RWPE2 (cell line): ENCODE results near the gene IGSF21.

ENCODE experiments used
- ATAC-seq: fragments of 200-7000 bp; cut with Tn5 transposase; 3 replicates; pipeline ENCODE4 v1.9.1; 2021; ENCODE audit warnings: low read depth
- DNase-seq: peaks from one replicate; pipeline ENCODE4 v3.0.0-alpha.2; 2020; ENCODE audit warnings: low spot score
- H3K27ac ChIP-seq: fragments of 450-650 bp; 2 replicates; pipeline ENCODE4 v1.5.1; 2017; ENCODE audit warnings: mild to moderate bottlenecking; ENCODE audit not compliant: poor library complexity, severe bottlenecking
- H3K27me3 ChIP-seq: fragments of 250-450 bp; sonication (Bioruptor Pico); 2 replicates; pipeline ENCODE4 v1.5.1; 2021; ENCODE audit warnings: mild to moderate bottlenecking, moderate library complexity; ENCODE audit not compliant: insufficient read depth, poor library complexity, severe bottlenecking
- H3K36me3 ChIP-seq: fragments of 250-450 bp; sonication (Bioruptor Pico); 2 replicates; pipeline ENCODE4 v1.5.1; 2020; ENCODE audit warnings: low read depth, mild to moderate bottlenecking, moderate library complexity
- H3K4me1 ChIP-seq: fragments of 250-450 bp; sonication (Bioruptor Pico); 2 replicates; pipeline ENCODE4 v1.5.1; 2021; ENCODE audit warnings: mild to moderate bottlenecking, moderate library complexity; ENCODE audit not compliant: insufficient read depth, poor library complexity, severe bottlenecking
- H3K4me3 ChIP-seq: fragments of 250-450 bp; sonication (Bioruptor Pico); 2 replicates; pipeline ENCODE4 v1.5.1; 2021; ENCODE audit warnings: mild to moderate bottlenecking, moderate library complexity; ENCODE audit not compliant: severe bottlenecking
- H3K9me3 ChIP-seq: fragments of 250-450 bp; sonication (Bioruptor Pico); 2 replicates; pipeline ENCODE4 v1.5.1; 2021; ENCODE audit warnings: mild to moderate bottlenecking, moderate library complexity; ENCODE audit not compliant: severe bottlenecking
- TF ChIP-seq, protein P1 (sequence below): fragments of 450-650 bp; IDR thresholded peaks from one replicate; pipeline ENCODE4 v1.5.1; 2017; ENCODE audit warnings: mild to moderate bottlenecking, moderate library complexity; ENCODE audit not compliant: poor library complexity, severe bottlenecking

IGSF21 gene

DNA sequence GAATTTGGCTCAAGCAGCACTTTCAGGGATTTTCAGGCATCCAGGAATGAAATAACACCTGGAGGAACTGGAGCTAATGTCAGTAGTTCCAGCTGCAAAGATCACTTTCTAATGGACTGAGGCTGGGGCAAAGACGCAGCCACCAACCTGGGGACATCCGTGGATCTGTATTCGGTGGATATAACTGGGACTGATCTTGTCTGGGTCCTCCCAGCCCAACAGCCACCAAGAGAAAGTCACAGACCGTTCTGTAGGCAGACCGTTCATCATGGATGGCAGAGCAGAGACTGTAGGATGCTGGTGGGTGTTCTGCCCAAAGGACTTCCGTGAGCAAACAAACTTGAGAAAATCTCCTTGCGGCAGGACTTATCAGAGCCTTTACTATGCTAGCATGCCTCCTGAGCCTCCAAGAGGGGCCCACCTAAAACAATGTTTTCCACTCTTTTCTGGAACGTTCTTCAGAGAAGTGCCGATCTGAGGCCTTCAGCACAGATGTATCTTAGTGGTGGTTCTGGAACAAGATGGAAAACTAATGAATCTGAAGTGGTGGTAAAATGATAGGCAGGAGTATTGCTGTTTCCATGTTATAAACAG, 287.1 kb downstream of the IGSF21 start:
- Histone ChIP-seq H3K27me3 (peaks cover 24% of the 10 kb centered on the region), H3K9me3 (no peaks in the 10 kb centered on the region), H3K4me1 (no peaks in the 10 kb centered on the region), H3K36me3 (no peaks in the 10 kb centered on the region), H3K4me3 (no peak overlapping the region), H3K27ac (no peak overlapping the region)
- TF ChIP-seq, protein P1, sequence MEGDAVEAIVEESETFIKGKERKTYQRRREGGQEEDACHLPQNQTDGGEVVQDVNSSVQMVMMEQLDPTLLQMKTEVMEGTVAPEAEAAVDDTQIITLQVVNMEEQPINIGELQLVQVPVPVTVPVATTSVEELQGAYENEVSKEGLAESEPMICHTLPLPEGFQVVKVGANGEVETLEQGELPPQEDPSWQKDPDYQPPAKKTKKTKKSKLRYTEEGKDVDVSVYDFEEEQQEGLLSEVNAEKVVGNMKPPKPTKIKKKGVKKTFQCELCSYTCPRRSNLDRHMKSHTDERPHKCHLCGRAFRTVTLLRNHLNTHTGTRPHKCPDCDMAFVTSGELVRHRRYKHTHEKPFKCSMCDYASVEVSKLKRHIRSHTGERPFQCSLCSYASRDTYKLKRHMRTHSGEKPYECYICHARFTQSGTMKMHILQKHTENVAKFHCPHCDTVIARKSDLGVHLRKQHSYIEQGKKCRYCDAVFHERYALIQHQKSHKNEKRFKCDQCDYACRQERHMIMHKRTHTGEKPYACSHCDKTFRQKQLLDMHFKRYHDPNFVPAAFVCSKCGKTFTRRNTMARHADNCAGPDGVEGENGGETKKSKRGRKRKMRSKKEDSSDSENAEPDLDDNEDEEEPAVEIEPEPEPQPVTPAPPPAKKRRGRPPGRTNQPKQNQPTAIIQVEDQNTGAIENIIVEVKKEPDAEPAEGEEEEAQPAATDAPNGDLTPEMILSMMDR = no peak
- no peak for ATAC-seq
- DNase-seq = no peak

GRCh38 chr1:18396247-18396980, 288.8 kb downstream of the IGSF21 start:
- H3K36me3 ChIP-seq = no peaks in the 10 kb centered on the region
- DNase-seq = no peak
- peak; percentile 67 for ATAC-seq

GRCh38 chr1:18397641-18398040, 290.0 kb downstream of the IGSF21 start:
- no peak overlapping the region for H3K27ac ChIP-seq
- no peak for ATAC-seq

More at GRCh38 chr1:18396247-18396980, 288.8 kb downstream of the IGSF21 start:
- Histone ChIP-seq H3K27me3 (peaks cover 24% of the 10 kb centered on the region), H3K27ac (no peak overlapping the region), H3K9me3 (no peaks in the 10 kb centered on the region), H3K4me3 (no peak overlapping the region), H3K4me1 (no peaks in the 10 kb centered on the region)
- TF ChIP-seq, protein P1 = no peak

GRCh38 chr1:18398791-18399530, 291.4 kb downstream of the IGSF21 start:
- no peaks in the 10 kb centered on the region for H3K36me3 ChIP-seq
- H3K9me3 ChIP-seq = no peaks in the 10 kb centered on the region
- TF ChIP-seq, protein P1 = no peak
- no peak overlapping the region for H3K4me3 ChIP-seq
- peaks cover 32% of the 10 kb centered on the region for H3K27me3 ChIP-seq
- DNase-seq (no peak), ATAC-seq (no peak)
- H3K27ac ChIP-seq = no peak overlapping the region
- H3K4me1 ChIP-seq = no peaks in the 10 kb centered on the region

More at GRCh38 chr1:18397641-18398040, 290.0 kb downstream of the IGSF21 start:
- no peak for DNase-seq
- Histone ChIP-seq H3K4me1 (no peaks in the 10 kb centered on the region), H3K27me3 (peaks cover 26% of the 10 kb centered on the region), H3K9me3 (no peaks in the 10 kb centered on the region), H3K4me3 (no peak overlapping the region), H3K36me3 (no peaks in the 10 kb centered on the region)
- TF ChIP-seq, protein P1 = no peak
